ENCODE measurements around the gene LRRC4C.

LRRC4C gene

GRCh38 chr11:40295466-40295865 is 1164.0 kb downstream of the LRRC4C start:
- no peak for DNase-seq

- no peak for DNase-seq
These were observed 1164.7 kb downstream of the LRRC4C start for GRCh38 chr11:40294741-40295140.

- DNase-seq, result no peak
These were observed 1165.1 kb downstream of the LRRC4C start for GRCh38 chr11:40294349-40294735.

GRCh38 chr11:40293655-40294348 is 1165.7 kb downstream of the LRRC4C start:
- peak in 52 of 56 donors; percentile 35 to 93 (median 76) for DNase-seq

GRCh38 chr11:40292721-40293508 is 1166.5 kb downstream of the LRRC4C start:
- DNase-seq, result peak in 7 of 56 donors; percentile 16 to 67 (median 29)

- DNase-seq, result peak in 8 of 56 donors; percentile 6 to 65 (median 37)
These were observed 1167.7 kb downstream of the LRRC4C start for GRCh38 chr11:40291741-40292140.

- DNase-seq, result peak in 8 of 56 donors; percentile 19 to 54 (median 30)
These were observed 1168.1 kb downstream of the LRRC4C start for GRCh38 chr11:40291329-40291728.

- no peak for DNase-seq
These were observed 1169.3 kb downstream of the LRRC4C start for GRCh38 chr11:40290171-40290631.

GRCh38 chr11:40289370-40289769 is 1170.1 kb downstream of the LRRC4C start:
- DNase-seq, result no peak

- no peak for DNase-seq
These were observed 1171.3 kb downstream of the LRRC4C start for GRCh38 chr11:40287916-40288803.

- no peak for DNase-seq
These were observed 1173.3 kb downstream of the LRRC4C start for GRCh38 chr11:40286137-40286536.

- no peak for DNase-seq
These were observed 1173.9 kb downstream of the LRRC4C start for GRCh38 chr11:40285558-40285957.

- peak in 6 of 56 donors; percentile 22 to 61 (median 54) for DNase-seq
These were observed 1178.3 kb downstream of the LRRC4C start for GRCh38 chr11:40281052-40281580.

GRCh38 chr11:40280159-40281051 is 1179.0 kb downstream of the LRRC4C start:
- peak in 27 of 56 donors; percentile 22 to 74 (median 51) for DNase-seq

GRCh38 chr11:40276960-40277359 is 1182.5 kb downstream of the LRRC4C start:
- DNase-seq, result no peak

GRCh38 chr11:40274017-40274416 is 1185.4 kb downstream of the LRRC4C start:
- DNase-seq, result no peak

- no peak for DNase-seq
These were observed 1186.2 kb downstream of the LRRC4C start for GRCh38 chr11:40273192-40273732.

GRCh38 chr11:40271361-40271760 is 1188.1 kb downstream of the LRRC4C start:
- DNase-seq, result no peak

- no peak for DNase-seq
These were observed 1189.6 kb downstream of the LRRC4C start for GRCh38 chr11:40269865-40270264.

- no peak for DNase-seq
These were observed 1190.9 kb downstream of the LRRC4C start for GRCh38 chr11:40268551-40268950.
